ENCODE measurements around the gene CNIH4.

CNIH4 gene

DNA sequence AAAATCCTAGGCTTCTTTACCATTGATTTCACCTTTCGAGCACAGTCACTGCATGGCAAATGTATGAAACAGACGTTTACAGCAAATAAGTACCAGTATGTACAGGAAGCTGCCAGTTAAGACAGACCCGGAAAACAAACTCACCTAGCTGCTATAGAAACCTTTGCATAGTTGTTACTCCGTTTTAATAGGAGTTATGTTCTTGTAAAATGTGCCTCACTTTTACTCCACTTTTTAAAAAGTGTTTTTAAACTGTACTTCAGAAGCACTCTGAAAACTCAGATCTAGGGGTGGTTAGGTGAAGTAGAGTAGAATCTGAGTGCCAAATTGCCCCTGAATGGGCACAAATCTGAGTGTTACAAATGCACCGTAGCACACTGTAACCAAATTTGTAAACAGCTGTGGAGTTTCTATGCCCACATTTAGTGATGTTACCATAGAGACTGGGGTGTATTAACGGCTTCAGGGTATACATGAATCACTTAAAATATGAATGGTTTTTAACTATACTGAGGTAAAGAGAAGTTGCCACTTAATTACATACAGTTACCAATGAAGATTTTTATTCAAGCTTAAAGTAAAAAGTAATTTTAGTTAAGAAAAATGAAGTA is 30.7 kb downstream of the CNIH4 start:
- no peak for DNase-seq (ENCODE audit: low read depth)
- TF ChIP-seq, protein P1, sequence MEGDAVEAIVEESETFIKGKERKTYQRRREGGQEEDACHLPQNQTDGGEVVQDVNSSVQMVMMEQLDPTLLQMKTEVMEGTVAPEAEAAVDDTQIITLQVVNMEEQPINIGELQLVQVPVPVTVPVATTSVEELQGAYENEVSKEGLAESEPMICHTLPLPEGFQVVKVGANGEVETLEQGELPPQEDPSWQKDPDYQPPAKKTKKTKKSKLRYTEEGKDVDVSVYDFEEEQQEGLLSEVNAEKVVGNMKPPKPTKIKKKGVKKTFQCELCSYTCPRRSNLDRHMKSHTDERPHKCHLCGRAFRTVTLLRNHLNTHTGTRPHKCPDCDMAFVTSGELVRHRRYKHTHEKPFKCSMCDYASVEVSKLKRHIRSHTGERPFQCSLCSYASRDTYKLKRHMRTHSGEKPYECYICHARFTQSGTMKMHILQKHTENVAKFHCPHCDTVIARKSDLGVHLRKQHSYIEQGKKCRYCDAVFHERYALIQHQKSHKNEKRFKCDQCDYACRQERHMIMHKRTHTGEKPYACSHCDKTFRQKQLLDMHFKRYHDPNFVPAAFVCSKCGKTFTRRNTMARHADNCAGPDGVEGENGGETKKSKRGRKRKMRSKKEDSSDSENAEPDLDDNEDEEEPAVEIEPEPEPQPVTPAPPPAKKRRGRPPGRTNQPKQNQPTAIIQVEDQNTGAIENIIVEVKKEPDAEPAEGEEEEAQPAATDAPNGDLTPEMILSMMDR (conservative IDR thresholded peaks at IDR 0.05; ENCODE audit: low read depth, low read length) = no peak
- H3K4me3 ChIP-seq (ENCODE audit: low read length) = no peak overlapping the region

DNA sequence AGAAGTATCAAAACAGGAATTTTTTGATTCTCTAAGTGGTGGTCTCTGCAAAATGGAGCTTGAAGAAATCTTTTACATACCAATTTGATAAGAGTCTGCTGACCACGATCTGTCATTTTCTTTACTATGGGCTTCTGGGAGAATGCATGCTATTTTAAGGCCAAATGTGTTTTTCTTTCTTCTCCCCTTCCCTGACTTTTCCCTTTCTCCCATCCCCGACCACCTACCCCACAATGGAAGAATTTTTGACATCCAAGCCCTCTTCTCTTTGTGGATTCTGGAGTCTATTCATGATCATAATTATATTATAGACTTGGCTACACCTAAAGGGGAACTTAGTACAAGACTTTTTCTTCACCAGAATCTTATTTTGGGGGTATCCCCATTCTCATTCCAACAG is 31.3 kb downstream of the CNIH4 start:
- no peak overlapping the region for H3K4me3 ChIP-seq (ENCODE audit: low read length)
- no peak for DNase-seq (ENCODE audit: low read depth)
- TF ChIP-seq, protein P1 (conservative IDR thresholded peaks at IDR 0.05; ENCODE audit: low read depth, low read length) = no peak

DNA sequence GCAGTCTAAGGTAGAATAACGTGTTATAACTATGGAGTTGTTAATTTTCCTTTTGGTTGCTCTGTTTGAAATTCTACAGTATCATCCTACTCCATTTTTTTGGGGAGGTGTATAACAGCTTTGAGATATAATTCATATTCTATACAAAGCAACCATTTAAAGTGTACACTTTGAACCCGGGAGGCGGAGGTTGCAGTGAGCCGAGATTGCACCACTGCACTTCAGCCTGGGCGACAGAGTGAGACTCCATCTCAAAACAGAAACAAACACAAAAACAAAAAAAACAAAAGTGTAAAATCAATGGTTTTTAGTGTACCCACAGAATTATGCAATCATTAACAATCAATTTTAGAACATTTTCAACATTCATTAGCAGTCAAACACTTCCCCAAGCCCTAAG is 33.8 kb downstream of the CNIH4 start:
- no peak for DNase-seq (ENCODE audit: low read depth)
- TF ChIP-seq, protein P1 (conservative IDR thresholded peaks at IDR 0.05; ENCODE audit: low read depth, low read length) = no peak
- no peak overlapping the region for H3K4me3 ChIP-seq (ENCODE audit: low read length)

DNA sequence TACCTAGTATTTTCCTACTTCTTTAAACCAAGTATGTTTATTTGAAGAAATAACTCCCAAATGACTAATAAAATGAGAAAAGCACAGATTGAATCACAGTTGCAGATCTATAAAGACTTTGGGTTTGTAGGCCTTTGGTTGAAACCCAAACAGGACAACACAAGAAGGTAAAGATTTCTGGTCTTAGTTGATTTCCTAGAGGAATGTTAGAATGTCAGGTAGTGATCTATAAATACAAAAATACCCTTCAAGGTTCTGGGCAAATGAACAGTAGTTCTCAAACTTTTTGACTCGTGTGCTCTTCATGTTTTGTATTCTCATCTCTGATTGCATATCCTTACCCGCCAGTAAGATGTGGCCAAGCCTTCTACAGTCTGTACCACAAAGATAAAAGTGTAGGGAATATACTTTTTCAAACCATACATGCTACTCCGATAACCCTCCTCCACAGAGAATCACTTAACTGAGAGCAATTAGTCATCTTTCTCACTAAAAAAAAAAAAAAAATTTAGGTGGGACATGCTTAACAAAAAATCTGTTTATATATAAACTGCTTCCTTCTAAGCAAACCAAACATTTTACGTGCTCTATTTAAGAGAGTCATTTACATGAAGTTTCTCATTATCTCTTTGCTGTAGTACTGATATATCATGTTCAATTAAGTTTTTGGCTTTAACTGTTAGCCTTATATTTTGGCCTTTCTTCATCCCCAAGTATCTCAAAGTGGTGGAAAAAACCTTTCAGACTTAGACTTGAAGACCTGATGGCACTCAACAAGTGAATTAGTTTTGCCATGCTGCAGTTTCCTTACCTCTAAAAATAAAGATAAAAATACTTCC is 36.0 kb downstream of the CNIH4 start:
- TF ChIP-seq, protein P1 (conservative IDR thresholded peaks at IDR 0.05; ENCODE audit: low read depth, low read length) = no peak
- no peak overlapping the region for H3K4me3 ChIP-seq (ENCODE audit: low read length)
- DNase-seq (ENCODE audit: low read depth) = no peak

DNA sequence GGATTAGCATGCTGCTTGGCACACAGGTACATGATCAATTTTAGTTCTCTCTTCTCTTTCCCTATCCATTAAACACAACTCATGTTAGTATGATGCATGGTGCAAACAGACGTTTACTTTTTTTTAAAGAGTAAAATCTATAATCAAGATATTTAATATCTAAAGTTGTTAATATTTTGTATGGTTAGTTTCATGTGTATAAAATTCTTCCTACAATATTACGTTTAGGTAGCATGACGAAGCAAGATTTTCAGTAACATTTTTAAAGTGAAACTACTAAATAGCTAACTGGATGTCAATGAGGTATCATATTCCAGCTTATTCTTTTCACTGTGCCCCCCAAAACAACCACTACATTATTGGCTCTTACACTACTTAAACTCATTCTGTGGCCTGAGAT is 36.6 kb downstream of the CNIH4 start:
- no peak for DNase-seq (ENCODE audit: low read depth)
- TF ChIP-seq, protein P1 (conservative IDR thresholded peaks at IDR 0.05; ENCODE audit: low read depth, low read length) = no peak
- no peak overlapping the region for H3K4me3 ChIP-seq (ENCODE audit: low read length)

DNA sequence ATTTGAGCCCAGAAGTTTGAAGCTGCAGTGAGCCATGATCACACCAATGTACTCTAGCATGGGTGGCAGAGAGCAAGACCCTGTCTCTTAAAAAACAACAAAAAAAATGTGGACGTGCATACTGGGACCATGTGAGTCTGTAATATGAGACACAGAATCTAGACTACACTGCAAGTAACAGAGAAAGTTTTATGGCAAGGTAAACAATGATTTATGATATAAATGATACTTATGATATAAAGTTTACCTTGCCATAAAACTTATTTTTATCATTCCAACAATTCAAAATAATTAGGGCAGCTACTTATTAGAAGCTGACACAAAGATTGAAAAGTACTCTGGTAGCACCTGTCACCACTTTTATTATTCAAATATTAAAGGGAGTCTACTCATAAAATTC is 43.2 kb downstream of the CNIH4 start:
- no peak overlapping the region for H3K4me3 ChIP-seq (ENCODE audit: low read length)
- TF ChIP-seq, protein P1 (conservative IDR thresholded peaks at IDR 0.05; ENCODE audit: low read depth, low read length) = no peak
- DNase-seq (ENCODE audit: low read depth) = no peak
